Activated T-helper 2 cell treated with anti-CD3 and anti-CD28 coated beads, Interferon-gamma antibody, Interleukin-2, Interleukin-4, amounts not matched to agents 10 μg/mL and 5 μg/mL and 100 μg/mL, durations not matched to agents 14 hours and 24 hours and 36 hours (primary cell): ENCODE results near the gene C1orf159. TPM values are rescaled to one million over a fixed set of nuclear protein-coding genes. Genes with fewer than 3 reads are reported as not detected.
"Not testable (repeated sequence)": the region's sequence is repeated elsewhere in the genome, so short reads cannot be mapped to it uniquely, and the experiment has no call there.

ENCODE experiments used
- DNase-seq: peaks from one replicate; pipeline ENCODE4 v3.0.0; 2021; ENCODE audit warnings: low spot score
- H3K27ac Mint-ChIP-seq: one replicate; pipeline ENCODE4 v1.8.0; 2021; ENCODE audit warnings: mixed read lengths
- H3K27me3 Mint-ChIP-seq: one replicate; pipeline ENCODE4 v1.8.0; 2021; ENCODE audit warnings: low read depth, mixed read lengths
- H3K36me3 Mint-ChIP-seq: one replicate; pipeline ENCODE4 v1.8.0; 2021; ENCODE audit warnings: low read depth, mixed read lengths
- H3K4me1 Mint-ChIP-seq: one replicate; pipeline ENCODE4 v1.8.0; 2021; ENCODE audit warnings: low read depth, mixed read lengths
- H3K4me3 Mint-ChIP-seq: one replicate; pipeline ENCODE4 v1.8.0; 2021; ENCODE audit warnings: low read depth, mild to moderate bottlenecking, moderate library complexity, mixed read lengths
- H3K9me3 Mint-ChIP-seq: one replicate; pipeline ENCODE4 v1.8.0; 2021; ENCODE audit warnings: mixed read lengths
- intact Hi-C: fragments of 100-400 bp; cut with micrococcal nuclease; formaldehyde crosslinking; loops from one replicate; pipeline ENCODE4 v1.15.1; 2023
- total RNA-seq: library from RNA; stranded (reverse); gene quantifications from 2 replicates; pipeline ENCODE4 v1.2.3, GENCODE V29; 2022

The C1orf159 gene
- total RNA-seq, 1 donor from 2014 or later, result 22.1 TPM

DNA sequence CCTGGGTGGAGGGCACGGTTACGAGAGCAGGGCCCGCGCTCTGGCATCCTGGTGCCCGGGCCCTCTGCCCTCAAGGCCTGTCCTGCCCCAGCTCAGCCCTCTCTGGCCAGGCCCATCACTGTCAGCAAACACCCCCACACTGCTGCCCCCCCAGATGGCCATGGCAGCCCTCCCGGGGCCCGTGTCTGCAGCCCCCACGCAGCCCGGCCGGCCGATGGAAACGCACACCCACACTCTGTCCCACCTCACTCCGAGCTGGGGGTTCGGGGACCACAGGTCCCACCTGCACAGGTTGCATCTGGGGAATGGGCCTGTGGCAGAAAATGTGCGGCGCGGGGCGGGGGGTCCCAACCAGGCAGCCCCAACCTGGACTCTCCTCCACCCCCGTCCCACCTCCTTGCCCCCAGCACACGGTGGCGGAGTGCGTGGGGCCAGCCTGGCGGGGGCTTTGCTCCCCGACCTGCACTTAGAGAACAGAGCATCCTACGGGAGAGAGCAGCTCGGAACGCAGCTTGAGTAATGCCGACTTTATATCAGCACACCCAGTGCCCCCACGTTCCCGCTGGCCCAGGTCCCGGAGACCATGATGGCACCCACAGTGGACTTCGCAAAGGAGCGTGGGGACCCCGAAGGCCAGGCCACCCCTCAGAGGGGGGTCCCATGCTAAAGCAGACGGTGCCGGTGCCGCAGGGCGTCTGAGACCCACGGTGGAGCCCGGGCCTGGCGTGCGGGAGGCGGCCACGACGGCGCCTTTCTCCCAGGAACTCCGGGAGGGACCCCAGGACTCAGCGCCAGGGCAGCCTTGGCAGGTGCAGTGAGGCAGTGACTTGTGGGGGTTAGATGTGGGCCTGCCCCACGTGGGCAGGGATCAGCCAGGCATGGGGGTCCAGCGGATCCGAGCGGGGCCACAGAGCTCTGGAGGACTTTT, 34.3 kb downstream of the C1orf159 start:
- Mint-ChIP-seq H3K4me3 (no peak overlapping the region), H3K27ac (no peak overlapping the region), H3K36me3 (no peaks in the 10 kb centered on the region), H3K27me3 (no peaks in the 10 kb centered on the region), H3K9me3 (no peaks in the 10 kb centered on the region), H3K4me1 (no peaks in the 10 kb centered on the region)
- DNase-seq, result no peak
- intact Hi-C loops, result no loop called here

- DNase-seq, result no peak
- Mint-ChIP-seq H3K36me3 (no peaks in the 10 kb centered on the region), H3K4me1 (no peaks in the 10 kb centered on the region), H3K27ac (no peak overlapping the region), H3K4me3 (no peak overlapping the region), H3K27me3 (no peaks in the 10 kb centered on the region), H3K9me3 (no peaks in the 10 kb centered on the region)
- intact Hi-C loops, result no loop called here
Observed at GRCh38 chr1:1080951-1081310, 35.0 kb downstream of the C1orf159 start.

DNA sequence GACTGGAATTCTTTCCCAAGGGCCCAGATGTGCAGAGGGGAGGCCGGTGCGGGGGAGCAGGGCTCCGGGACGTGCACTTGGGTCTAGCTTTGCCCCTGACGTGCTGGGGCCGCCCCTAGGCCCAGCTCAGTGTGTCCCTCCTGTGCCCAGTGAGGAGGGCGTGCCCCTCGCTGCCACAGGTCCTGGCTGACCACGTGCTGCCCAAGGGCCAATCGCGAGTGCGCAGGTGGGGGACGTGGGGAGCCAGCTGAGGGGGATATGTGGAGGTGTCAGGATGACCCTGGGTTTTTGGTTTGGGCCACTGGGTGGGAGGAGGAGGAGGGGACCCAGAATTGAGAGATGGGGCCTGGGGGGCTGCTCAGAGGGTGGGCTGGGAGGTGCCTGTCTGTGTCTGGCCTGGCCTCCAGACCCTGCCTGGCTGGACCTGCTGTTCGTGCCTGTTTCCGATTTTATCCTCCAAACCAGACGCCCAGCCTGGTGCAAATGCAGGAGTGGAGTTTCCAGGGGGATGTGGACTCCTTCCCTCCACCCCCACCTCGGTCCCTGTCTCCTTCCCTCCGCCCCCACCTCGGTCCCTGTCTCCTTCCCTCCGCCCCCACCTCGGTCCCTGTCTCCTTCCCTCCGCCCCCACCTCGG, 35.6 kb downstream of the C1orf159 start:
- no peak for DNase-seq

DNA sequence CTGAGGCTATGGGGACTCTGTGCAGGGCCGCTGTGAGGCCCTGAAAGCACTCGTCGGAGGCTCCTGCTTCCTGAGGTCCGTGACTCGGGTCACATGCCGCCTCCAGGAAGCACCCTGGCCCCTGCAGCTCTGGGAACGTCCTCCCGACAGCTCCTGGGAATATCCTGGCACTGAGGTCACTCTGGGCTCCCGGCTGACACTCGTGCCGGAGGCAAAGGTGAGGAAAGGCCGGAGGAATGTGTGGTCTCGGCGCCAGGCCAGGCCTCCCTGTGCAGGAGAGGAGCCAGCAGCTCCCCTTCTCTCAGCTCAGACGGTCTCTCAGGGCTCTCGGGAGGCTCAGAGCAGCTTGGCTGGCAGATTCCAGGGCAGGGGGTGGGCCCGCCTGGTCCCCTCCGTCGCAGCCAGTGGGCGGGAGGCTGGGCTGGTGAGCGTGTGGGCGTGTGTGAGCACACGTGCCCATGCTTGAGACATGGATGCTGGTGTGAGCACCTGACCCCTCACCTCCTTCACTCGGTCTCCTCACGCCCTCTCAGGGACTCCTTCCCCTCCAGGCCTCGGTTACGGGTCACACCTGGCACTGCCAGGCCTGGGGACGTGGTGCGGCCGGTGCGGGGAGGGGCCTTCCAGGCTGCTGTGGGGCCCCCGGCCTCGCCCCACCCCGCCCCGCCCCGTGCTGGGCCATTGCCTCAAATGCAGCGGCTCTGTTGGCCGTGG, 36.3 kb downstream of the C1orf159 start:
- H3K4me3 Mint-ChIP-seq, result no peak overlapping the region
- H3K27ac Mint-ChIP-seq, result no peak overlapping the region
- no peaks in the 10 kb centered on the region for H3K27me3 Mint-ChIP-seq
- H3K9me3 Mint-ChIP-seq, result no peaks in the 10 kb centered on the region
- intact Hi-C loops, result no loop called here
- no peaks in the 10 kb centered on the region for H3K4me1 Mint-ChIP-seq
- DNase-seq, result no peak
- no peaks in the 10 kb centered on the region for H3K36me3 Mint-ChIP-seq

More for the DNA sequence above, 35.6 kb downstream of the C1orf159 start:
- Mint-ChIP-seq H3K9me3 (no peaks in the 10 kb centered on the region), H3K4me1 (no peaks in the 10 kb centered on the region), H3K27ac (no peak overlapping the region), H3K27me3 (no peaks in the 10 kb centered on the region), H3K36me3 (no peaks in the 10 kb centered on the region), H3K4me3 (no peak overlapping the region)
- intact Hi-C loops, result no loop called here

DNA sequence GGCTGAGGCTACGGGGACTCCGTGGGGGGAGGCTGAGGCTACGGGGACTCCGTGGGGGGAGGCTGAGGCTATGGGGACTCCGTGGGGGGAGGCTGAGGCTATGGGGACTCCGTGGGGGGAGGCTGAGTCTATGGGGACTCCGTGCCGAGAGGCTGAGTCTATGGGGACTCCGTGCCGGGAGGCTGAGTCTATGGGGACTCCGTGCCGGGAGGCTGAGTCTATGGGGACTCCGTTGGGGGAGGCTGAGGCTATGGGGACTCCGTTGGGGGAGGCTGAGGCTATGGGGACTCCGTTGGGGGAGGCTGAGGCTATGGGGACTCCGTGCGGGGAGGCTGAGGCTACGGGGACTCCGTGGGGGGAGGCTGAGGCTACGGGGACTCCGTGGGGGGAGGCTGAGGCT, 38.5 kb downstream of the C1orf159 start:
- intact Hi-C loops, H3K4me1 Mint-ChIP-seq, H3K36me3 Mint-ChIP-seq, H3K27me3 Mint-ChIP-seq, H3K9me3 Mint-ChIP-seq, H3K4me3 Mint-ChIP-seq, DNase-seq, H3K27ac Mint-ChIP-seq: not testable (repeated sequence)

- H3K4me1 Mint-ChIP-seq, result no peaks in the 10 kb centered on the region
- H3K4me3 Mint-ChIP-seq, result no peak overlapping the region
- H3K27ac Mint-ChIP-seq, result no peak overlapping the region
- intact Hi-C loops, result no loop called here
- no peaks in the 10 kb centered on the region for H3K36me3 Mint-ChIP-seq
- H3K27me3 Mint-ChIP-seq, result no peaks in the 10 kb centered on the region
- no peak for DNase-seq
- H3K9me3 Mint-ChIP-seq, result no peaks in the 10 kb centered on the region
Observed at GRCh38 chr1:1075148-1075935, 40.5 kb downstream of the C1orf159 start.

DNA sequence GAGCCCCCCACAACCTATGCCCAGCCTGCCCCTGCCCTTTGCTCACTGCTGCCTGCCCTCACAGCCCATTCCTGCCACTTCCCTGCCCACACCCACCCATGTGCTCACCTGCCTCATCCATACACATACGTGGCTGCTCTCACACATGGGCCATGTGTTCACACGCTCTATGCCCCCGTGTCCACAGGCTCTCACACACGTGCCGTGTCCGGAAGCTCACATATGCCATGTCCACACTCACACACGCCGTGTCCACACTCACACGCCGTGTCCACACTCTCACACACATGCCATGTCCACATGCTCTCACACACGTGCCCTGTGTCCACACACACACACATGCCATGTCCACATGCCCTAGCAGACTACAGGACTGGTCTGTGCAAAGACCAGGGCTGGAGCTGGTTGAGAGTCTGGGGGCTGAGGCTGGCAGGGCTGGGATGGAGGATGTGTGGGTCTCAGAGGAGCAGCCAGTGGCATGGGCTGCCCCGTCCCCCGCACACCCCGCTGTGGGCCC, 41.2 kb downstream of the C1orf159 start:
- Mint-ChIP-seq H3K9me3 (no peaks in the 10 kb centered on the region), H3K4me1 (no peaks in the 10 kb centered on the region), H3K4me3 (no peak overlapping the region), H3K36me3 (no peaks in the 10 kb centered on the region), H3K27ac (no peak overlapping the region), H3K27me3 (no peaks in the 10 kb centered on the region)
- no peak for DNase-seq
- intact Hi-C loops, result no loop called here

GRCh38 chr1:1073743-1074587, 41.9 kb downstream of the C1orf159 start, which contains the start of gene RNF223:
Gene RNF223 (minus strand): TSS chr1:1074306. CDS start chr1:1072566, 1,740 bp downstream.
- H3K9me3 Mint-ChIP-seq, result no peaks in the 10 kb centered on the region
- intact Hi-C loops, result no loop called here
- no peak within 1 kb of the TSS for H3K4me3 Mint-ChIP-seq
- no peaks in the 10 kb centered on the region for H3K36me3 Mint-ChIP-seq
- no peak within 1 kb of the TSS for H3K27ac Mint-ChIP-seq
- no peak for DNase-seq
- no peaks in the 10 kb centered on the region for H3K27me3 Mint-ChIP-seq
- no peaks in the 10 kb centered on the region for H3K4me1 Mint-ChIP-seq

GRCh38 chr1:1072849-1073742, 42.8 kb downstream of the C1orf159 start:
- H3K9me3 Mint-ChIP-seq, result no peaks in the 10 kb centered on the region
- no peaks in the 10 kb centered on the region for H3K4me1 Mint-ChIP-seq
- H3K36me3 Mint-ChIP-seq, result no peaks in the 10 kb centered on the region
- H3K27ac Mint-ChIP-seq, result no peak overlapping the region
- no peak for DNase-seq
- intact Hi-C loops, result no loop called here
- H3K27me3 Mint-ChIP-seq, result no peaks in the 10 kb centered on the region
- H3K4me3 Mint-ChIP-seq, result no peak overlapping the region

- Mint-ChIP-seq H3K4me1 (no peaks in the 10 kb centered on the region), H3K27ac (no peak overlapping the region), H3K27me3 (no peaks in the 10 kb centered on the region), H3K36me3 (no peaks in the 10 kb centered on the region), H3K9me3 (no peaks in the 10 kb centered on the region), H3K4me3 (no peak overlapping the region)
- intact Hi-C loops, result no loop called here
- no peak for DNase-seq
Observed at GRCh38 chr1:1072299-1072848, 43.5 kb downstream of the C1orf159 start.
